Heart right ventricle (tissue), 16 donors: Measurements from ENCODE around the gene GNA12. TPM values are rescaled to one million over a fixed set of nuclear protein-coding genes. Genes with fewer than 3 reads are reported as not detected.
A peak's percentile ranks its signal among the peaks of the same experiment; 100 is the strongest.
"Not testable (repeated sequence)": the region's sequence is repeated elsewhere in the genome, so short reads cannot be mapped to it uniquely, and the experiment has no call there.

Source experiments
- ATAC-seq, 8 donors: fragments of 200-7000 bp; cut with Tn5 transposase; one replicate each; pipeline ENCODE4 v1.9.1; 2020; ENCODE audit warnings: mild to moderate bottlenecking in 8 of 8, moderate library complexity in 8 of 8, moderate number of reproducible peaks in 1 of 8
- DNase-seq, 2 donors: peaks; one replicate each; pipeline ENCODE4 v3.0.0-alpha.2; 2020
- H3K27ac ChIP-seq, 10 donors: fragments of 200-600 bp; sonication (generic) in 2 of 10; one replicate each; pipeline versions ENCODE4 v1.5.0 to v1.8.0; 2020 to 2022; ENCODE audit warnings: mild to moderate bottlenecking in 3 of 10
- H3K27me3 ChIP-seq, 7 donors: fragments of 200-600 bp; one replicate each; pipeline ENCODE4 v1.8.0; 2021 to 2022; ENCODE audit warnings: mild to moderate bottlenecking in 2 of 7
- H3K36me3 ChIP-seq, 9 donors: fragments of 200-600 bp; sonication (generic) in 1 of 9; one replicate each; pipeline versions ENCODE4 v1.5.0 to v1.8.0; 2020 to 2022; ENCODE audit warnings: mild to moderate bottlenecking in 2 of 9
- H3K4me1 ChIP-seq, 9 donors: fragments of 200-600 bp; sonication (generic) in 1 of 9; one replicate each; pipeline versions ENCODE4 v1.5.0 to v1.8.0; 2020 to 2022; ENCODE audit warnings: mild to moderate bottlenecking in 4 of 9
- H3K4me3 ChIP-seq, 10 donors: fragments of 200-600 bp; sonication (generic) in 2 of 10; one replicate each; pipeline versions ENCODE4 v1.5.0 to v1.8.0; 2020 to 2022; ENCODE audit warnings: mild to moderate bottlenecking in 7 of 10, moderate library complexity in 2 of 10
- H3K9me3 ChIP-seq, 11 donors: fragments of 200-600 bp in 10 of 11; sonication (generic) in 2 of 11; one replicate each; pipeline versions ENCODE4 v1.5.0 to v1.8.0; 2013 to 2022; ENCODE audit warnings: mild to moderate bottlenecking in 2 of 11, control low read depth in 1 of 11, moderate library complexity in 1 of 11
- CTCF ChIP-seq, 9 donors: fragments of 200-600 bp; sonication (generic) in 2 of 9; IDR thresholded peaks; one replicate each; pipeline versions ENCODE4 v1.5.0 to v1.8.0; 2021 to 2022; ENCODE audit warnings: antibody characterized with exemption in 9 of 9, mild to moderate bottlenecking in 5 of 9, moderate library complexity in 1 of 9
- WGBS, 2 donors: extraction: QIAGEN DNeasy Blood & Tissue Kit; methylation state at CpG; one replicate each; pipeline ENCODE4 v1.1.7; 2013; ENCODE audit warnings: inconsistent platforms in 1 of 2; 5-methylcytosine and 5-hydroxymethylcytosine counted together
- intact Hi-C, 10 donors: fragments of 100-400 bp; cut with DNase I; formaldehyde crosslinking; loops; one replicate each; pipeline versions ENCODE4 v1.11.1 to v1.14.2; 2022
- polyA plus RNA-seq, 2 donors: library from polyadenylated mRNA; stranded (reverse); fragments of 200-250 nt; gene quantifications; one replicate each; pipeline ENCODE4 v1.2.3, GENCODE V29; 2013
- total RNA-seq, 10 donors: library from RNA; stranded (reverse); fragmentation: NEBNext Ultra II Directional in 3 of 10; extraction: Animal tissue kit (Norgen Biotek cat#: 25700) in 3 of 10; gene quantifications; one replicate each; pipeline versions ENCODE4 v1.2.1 to v1.2.4, GENCODE V29; 2021 to 2023
- donor health status: Arrhythmogenic right ventricular cardiomyopathy.
- donor health status: ischemic (EF 13 %, LVEDD 7.1; RV severe dilation, severe dysfunction).
- donor health status: healthy with polysubstance abuse.
- donor health status: DM: no; HTN: yes; CAD: no.
- donor health status: DM: no; HTN: no; CAD: no.
- donor health status: ischemic (EF 25% LVEDD 6.9; RV normal size, moderate dysfunction).
- donor health status: ischemic (EF 25% LVEDD 5.7; RV mildly dilated, moderate dysfunction).
- donor health status: healthy.
- donor health status: DM: yes; HTN: yes; CAD: no.
- donor health status: Ischemic cardiomyopathy.
- donor health status: ischemic (EF 35%, LVEDD 5.7; RV mildly dilated, moderate dysfunction).
- donor health status: nonischemic (EF 11% LVEDD 7.7; RV severe dilation, severe dysfunction).
- donor health status: DM: yes; HTN: yes; CAD: no.
- donor health status: PGD.
- donor health status: ischemic (EF 29% LVEDD 5.4; RV normal size, mild dysfunction).
- donor health status: nonischemic (EF 23%, LVEDD 6.1; RV moderate dilation, normal function).

Gene GNA12
- total and polyA plus RNA-seq, 12 donors, result 6.4 to 46.4 (median 33.9) TPM

- Histone ChIP-seq H3K27me3 (no peaks in the 10 kb centered on the region), H3K4me3 (no peak overlapping the region), H3K36me3 (peaks cover 0 to 3% (median 0%) of the 10 kb centered on the region in 9 donors), H3K9me3 (peaks cover 0 to 3% (median 0%) of the 10 kb centered on the region in 11 donors), H3K27ac (no peak overlapping the region), H3K4me1 (peaks cover 4 to 32% (median 17%) of the 10 kb centered on the region in 9 donors)
- ATAC-seq, result no peak
- intact Hi-C loops, result no loop called here
- no peak for TF ChIP-seq CTCF (IDR thresholded peaks at IDR 0.05)
- DNase-seq, result no peak
- 95 to 97% methylated on average over 3 of the region's 3 CpGs for WGBS, 2 donors
These were observed 91.0 kb downstream of the GNA12 start for GRCh38 chr7:2753148-2753547.

GRCh38 chr7:2751086-2751485 lies 93.0 kb downstream of the GNA12 start:
- peaks cover 0 to 22% (median 6%) of the 10 kb centered on the region in 9 donors for H3K4me1 ChIP-seq
- H3K36me3 ChIP-seq, result no peaks in the 10 kb centered on the region
- 69 to 76% methylated on average over 5 of the region's 5 CpGs for WGBS, 2 donors
- H3K27me3 ChIP-seq, result no peaks in the 10 kb centered on the region
- no peak for TF ChIP-seq CTCF (IDR thresholded peaks at IDR 0.05)
- H3K4me3 ChIP-seq, result no peak overlapping the region
- DNase-seq (no peak), ATAC-seq (peak in 1 of 8 donors; percentile 14)
- peak overlapping the region in 1 of 10 donors; percentile 21 for H3K27ac ChIP-seq
- peaks cover 0 to 3% (median 0%) of the 10 kb centered on the region in 11 donors for H3K9me3 ChIP-seq
- intact Hi-C loops, result no loop called here

DNA sequence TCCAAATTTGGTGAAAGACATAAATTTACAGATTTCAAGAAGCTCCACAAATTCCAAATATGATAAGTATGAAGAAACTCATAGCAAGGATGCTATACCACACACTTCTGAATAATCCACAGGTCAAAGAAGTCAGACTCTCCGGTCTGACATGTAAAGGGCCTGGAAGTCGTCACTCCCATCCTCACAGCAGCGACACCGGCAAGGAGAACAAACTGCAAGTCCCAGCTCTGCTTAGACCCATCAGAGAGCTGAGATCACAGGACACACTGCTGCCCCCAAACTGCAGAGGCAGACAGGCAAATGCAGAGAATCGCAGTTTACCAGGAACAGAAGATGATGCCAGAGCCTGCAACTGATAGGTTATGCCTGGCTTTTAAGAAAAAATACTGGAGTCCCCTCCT lies 94.1 kb downstream of the GNA12 start:
- ATAC-seq (no peak), DNase-seq (no peak)
- Histone ChIP-seq H3K4me3 (no peak overlapping the region), H3K9me3 (no peaks in the 10 kb centered on the region), H3K27me3 (no peaks in the 10 kb centered on the region), H3K4me1 (peaks cover 0 to 22% (median 6%) of the 10 kb centered on the region in 9 donors), H3K27ac (no peak overlapping the region), H3K36me3 (no peaks in the 10 kb centered on the region)
- TF ChIP-seq CTCF (IDR thresholded peaks at IDR 0.05), result no peak
- 57 to 75% methylated on average over 5 of the region's 5 CpGs for WGBS, 2 donors
- intact Hi-C loops, result no loop called here

- H3K9me3 ChIP-seq, H3K27ac ChIP-seq, H3K36me3 ChIP-seq, H3K27me3 ChIP-seq, DNase-seq, H3K4me3 ChIP-seq, ATAC-seq, intact Hi-C loops: not testable (repeated sequence)
- peaks cover 0 to 22% (median 6%) of the 10 kb centered on the region in 9 donors for H3K4me1 ChIP-seq
These were observed 95.4 kb downstream of the GNA12 start for GRCh38 chr7:2748684-2749083.

- H3K4me3 ChIP-seq, H3K27ac ChIP-seq, DNase-seq, H3K27me3 ChIP-seq, H3K36me3 ChIP-seq, H3K9me3 ChIP-seq, ATAC-seq, intact Hi-C loops: not testable (repeated sequence)
- H3K4me1 ChIP-seq, result peaks cover under 1 to 13% (median 4%) of the 10 kb centered on the region in 9 donors
- 94 to 95% methylated on average over 20 of the region's 20 CpGs for WGBS, 2 donors
These were observed 100.5 kb downstream of the GNA12 start for GRCh38 chr7:2743523-2744185.
